Activated CD8-positive, alpha-beta memory T cell treated with anti-CD3 and anti-CD28 coated beads for 36 hours (primary cell): ENCODE results near the gene NFIL3. TPM values are rescaled to one million over a fixed set of nuclear protein-coding genes. Genes with fewer than 3 reads are reported as not detected.
"Not testable (repeated sequence)": the region's sequence is repeated elsewhere in the genome, so short reads cannot be mapped to it uniquely, and the experiment has no call there.

Experiments used
- CTCF ChIA-PET: fragments of 350-600 bp; sonication (Branson Sonifier 250); formaldehyde crosslinking; loops from one replicate; lab custom pipeline; 2021; ENCODE audit warnings: antibody characterized with exemption; lab: Charles Lee
- POLR2A ChIA-PET: fragments of 350-600 bp; sonication (Branson Sonifier 250); formaldehyde crosslinking; loops from one replicate; lab custom pipeline; 2021; ENCODE audit warnings: antibody characterized with exemption; lab: Charles Lee
- total RNA-seq, 2 experiments: library from RNA; stranded (reverse); gene quantifications; one replicate each; pipeline ENCODE4 v1.2.3, GENCODE V29; 2021

Gene NFIL3
- total RNA-seq, 2 experiments from 2014 or later = 70.1 to 72.4 TPM

GRCh38 chr9:91408475-91408874 lies 15.2 kb downstream of the NFIL3 start:
- ChIA-PET POLR2A (no interaction called here), CTCF (no interaction called here)

DNA sequence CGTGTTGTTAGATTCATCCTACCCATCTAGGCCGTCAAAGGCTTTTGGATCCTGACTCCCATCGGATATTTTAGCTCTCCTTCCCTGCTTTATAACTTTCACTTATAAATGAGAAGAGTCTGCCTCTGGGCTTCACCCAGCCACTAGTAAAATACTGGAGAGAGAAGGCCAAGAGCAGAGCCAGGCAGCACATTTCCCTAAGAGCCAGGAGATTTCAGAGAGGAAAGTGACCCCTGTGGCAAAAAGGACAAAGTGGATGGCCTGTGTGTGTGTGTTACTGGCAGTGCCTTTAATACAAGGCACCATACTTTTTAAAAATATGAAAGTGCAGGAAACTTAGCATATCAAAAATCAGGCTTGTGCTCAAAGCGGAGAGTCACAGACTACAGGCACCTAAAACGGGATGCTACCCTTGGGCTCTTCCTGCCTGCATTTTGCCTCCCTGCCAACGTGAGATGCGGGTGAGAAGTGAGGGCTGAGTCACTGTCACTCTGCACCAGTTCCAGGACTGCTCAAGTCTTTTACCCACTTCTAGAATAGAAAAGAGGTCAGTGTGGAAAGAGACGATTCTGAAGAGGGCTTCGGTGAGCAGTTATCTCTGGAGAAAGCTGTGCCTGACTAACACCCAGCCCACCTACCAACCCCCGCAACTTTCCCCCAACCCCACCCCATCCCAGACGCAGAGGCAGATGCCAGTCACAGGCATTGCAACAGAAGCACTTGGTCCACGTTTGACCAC lies 15.9 kb downstream of the NFIL3 start:
- ChIA-PET POLR2A (no interaction called here), CTCF (interaction anchor here (0.7 kb wide), 1 partner anchor 10 kb away, joined by 3 read pairs; no protein-coding TSS in a partner anchor)

DNA sequence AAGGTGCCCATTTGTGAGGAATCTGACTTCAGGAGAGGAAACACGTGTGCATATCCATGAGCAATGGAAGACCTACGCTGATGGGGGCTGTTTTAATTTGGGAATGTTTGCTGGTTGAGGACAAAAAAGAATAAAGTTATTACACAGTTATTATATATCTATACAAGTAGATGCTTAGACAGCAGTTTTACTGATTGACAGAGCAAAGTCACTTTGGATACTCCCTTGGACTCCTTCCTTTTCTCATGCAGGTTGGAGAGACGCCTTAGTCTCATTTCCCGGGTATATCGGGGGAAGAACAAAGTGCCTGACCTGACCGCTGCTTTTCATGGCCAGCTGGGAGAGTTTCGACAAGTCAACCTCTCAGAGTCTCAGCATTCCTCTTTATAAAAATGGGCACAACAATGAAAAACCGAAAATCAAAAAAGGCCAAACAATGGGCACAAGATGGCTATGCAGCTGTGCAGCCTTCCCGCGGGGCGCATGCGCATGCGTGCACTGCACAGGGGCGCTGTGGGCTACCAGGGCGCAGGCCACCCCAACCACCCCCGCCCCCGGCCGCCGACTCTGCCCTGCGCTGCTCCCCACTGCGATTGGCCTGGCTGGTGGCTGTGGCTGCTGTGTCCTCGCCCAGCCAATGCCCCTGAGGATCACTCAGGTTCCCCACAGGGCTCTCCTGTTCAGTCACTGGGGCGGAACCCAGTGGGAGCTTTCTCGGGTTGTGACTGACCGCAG lies 18.1 kb downstream of the NFIL3 start:
- ChIA-PET POLR2A (no interaction called here), CTCF (interaction anchor here (0.6 kb wide), 2 partner anchors 152 to 238 kb away, joined by 3 to 4 read pairs; no protein-coding TSS in a partner anchor)

DNA sequence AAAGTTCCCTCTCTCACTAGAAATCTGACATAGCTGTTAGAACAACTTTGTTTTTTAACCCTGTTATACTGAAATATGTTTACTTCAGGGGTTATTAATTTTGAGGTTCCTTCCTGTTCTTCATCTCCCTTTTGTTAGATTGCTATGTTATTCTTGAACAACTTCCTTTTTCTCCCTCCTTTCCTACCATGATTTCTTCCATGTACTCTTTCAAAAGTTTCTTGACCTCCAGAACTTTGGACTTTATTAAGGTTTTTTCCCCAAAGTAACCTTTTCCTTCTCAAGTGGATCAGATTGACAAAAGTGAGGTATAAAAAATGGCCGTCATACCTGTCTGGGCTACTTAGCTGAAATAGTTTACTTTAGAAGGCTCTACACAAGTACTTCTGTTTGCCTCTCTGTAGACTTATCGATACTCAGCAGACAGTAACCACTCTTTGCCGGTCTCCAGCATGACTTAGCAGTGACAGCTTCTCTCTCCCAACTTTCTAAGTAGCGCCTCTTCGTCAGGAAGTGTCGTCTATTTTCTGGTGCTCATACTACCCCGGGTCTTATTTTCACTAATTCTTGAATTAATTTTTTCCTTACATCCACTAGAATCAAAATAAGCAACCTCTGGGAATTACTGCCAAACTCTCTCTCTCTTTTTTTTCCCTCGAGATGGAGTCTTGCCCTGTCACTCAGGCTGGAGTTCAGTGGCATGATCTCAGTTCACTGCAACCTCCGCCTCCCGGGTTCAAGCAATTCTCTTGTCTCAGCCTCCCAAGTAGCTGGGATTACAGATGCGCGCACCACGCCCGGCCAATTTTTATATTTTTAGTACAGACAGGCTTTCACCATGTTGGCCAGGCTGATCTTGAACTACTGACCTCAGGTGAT lies 19.7 kb downstream of the NFIL3 start:
- CTCF ChIA-PET = no interaction called here
- POLR2A ChIA-PET = no interaction called here

DNA sequence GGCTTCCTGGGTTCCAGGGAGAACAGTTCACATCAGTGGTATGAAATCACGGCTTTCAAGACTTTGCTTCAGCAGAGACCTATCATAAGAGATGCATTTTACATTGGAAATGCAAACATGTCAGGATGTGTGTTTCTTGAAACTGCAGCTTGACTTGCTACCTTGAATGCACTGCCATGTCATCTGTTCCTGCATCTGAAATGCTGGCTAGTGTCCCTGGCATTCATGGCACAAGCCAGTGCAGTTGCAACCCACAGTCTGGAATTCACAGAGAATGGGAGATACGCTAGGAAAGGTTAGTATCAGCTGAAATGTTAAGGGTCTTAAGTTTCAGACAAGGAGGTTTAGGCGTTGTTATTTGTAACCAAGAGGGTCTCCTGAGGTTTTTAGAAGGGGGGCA lies 24.7 kb downstream of the NFIL3 start:
- ChIA-PET POLR2A (no interaction called here), CTCF (no interaction called here)

GRCh38 chr9:91395553-91396471 lies 27.8 kb downstream of the NFIL3 start:
- CTCF ChIA-PET = interaction anchor here (1.1 to 1.7 kb wide), 2 partner anchors 20 to 33 kb away, joined by 3 to 8 read pairs; no protein-coding TSS in a partner anchor
- POLR2A ChIA-PET = interaction anchor here (0.6 kb wide), 1 partner anchor 296 kb away, joined by 5 read pairs; no protein-coding TSS in a partner anchor

- ChIA-PET POLR2A (interaction anchor here (0.6 kb wide), 1 partner anchor 295 kb away, joined by 5 read pairs; no protein-coding TSS in a partner anchor), CTCF (no interaction called here)
Observed at GRCh38 chr9:91395106-91395552, 28.5 kb downstream of the NFIL3 start.

GRCh38 chr9:91393826-91394225 lies 29.8 kb downstream of the NFIL3 start:
- CTCF ChIA-PET = interaction anchor here (1.4 kb wide), 1 partner anchor 35 kb away, joined by 4 read pairs; no protein-coding TSS in a partner anchor

DNA sequence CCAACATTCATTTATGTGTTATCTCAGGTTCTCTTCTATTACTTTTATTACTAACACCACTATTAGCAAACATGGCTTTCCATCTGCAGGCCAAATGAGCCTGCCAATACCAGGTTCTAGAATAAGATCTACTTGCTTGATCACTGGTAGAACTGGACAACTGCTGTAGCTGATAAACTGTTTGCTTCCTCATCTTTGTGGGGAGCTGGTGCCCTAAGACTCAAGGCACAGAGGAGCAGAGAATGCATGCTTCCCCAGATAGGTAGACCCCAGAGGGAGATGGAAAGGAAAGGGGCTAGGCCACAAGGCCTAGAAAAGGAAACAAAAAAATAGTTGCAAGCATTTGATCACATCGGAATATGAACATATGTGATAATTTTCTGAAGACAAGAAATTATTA lies 31.2 kb downstream of the NFIL3 start:
- ChIA-PET CTCF (interaction anchor here (1.4 kb wide), 1 partner anchor 34 kb away, joined by 4 read pairs; no protein-coding TSS in a partner anchor), POLR2A (no interaction called here)

More at GRCh38 chr9:91393826-91394225, 29.8 kb downstream of the NFIL3 start:
- POLR2A ChIA-PET = no interaction called here

DNA sequence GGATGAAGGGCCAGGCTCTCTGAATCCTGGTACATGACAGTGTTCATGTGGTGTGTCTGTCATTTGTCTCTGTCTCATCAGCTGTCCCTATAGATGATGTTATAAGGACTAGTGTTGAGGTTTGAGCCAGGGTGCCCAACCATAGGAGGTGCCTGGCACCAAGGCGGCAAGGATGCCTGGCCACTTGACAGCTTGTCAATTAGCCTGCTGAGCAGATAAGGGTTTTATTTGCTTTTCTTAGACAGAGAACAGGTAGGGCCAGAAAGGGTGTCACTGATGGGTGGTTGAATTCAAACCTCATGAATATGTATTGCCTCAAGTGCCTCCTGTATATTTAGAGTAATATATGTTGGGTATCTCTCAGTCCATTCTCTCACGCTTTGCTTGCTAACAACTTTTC lies 31.8 kb downstream of the NFIL3 start:
- ChIA-PET CTCF (no interaction called here), POLR2A (no interaction called here)

DNA sequence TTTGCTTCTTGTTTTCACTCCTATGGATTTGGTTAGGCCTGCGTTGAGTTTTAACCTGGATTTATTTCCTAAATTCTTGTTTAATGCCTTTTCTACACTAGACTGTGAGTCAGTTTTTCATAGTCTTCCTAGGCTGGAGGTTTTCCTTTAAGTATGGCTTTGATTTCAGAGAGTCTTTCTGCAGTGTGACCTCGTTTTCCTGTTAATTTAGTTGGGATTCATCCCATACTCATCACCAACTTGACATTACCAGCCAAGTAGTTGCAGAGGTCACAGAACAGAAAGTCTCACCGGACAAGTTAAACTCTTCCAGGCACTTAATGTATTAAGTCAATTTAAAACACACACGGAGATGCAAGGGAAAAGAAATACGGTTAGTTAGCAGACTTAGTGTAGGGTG lies 32.2 kb downstream of the NFIL3 start:
- ChIA-PET CTCF (no interaction called here), POLR2A (no interaction called here)

- POLR2A ChIA-PET, CTCF ChIA-PET: not testable (repeated sequence)
Observed at GRCh38 chr9:91389686-91390085, 33.9 kb downstream of the NFIL3 start.

- POLR2A ChIA-PET = no interaction called here
- CTCF ChIA-PET = no interaction called here
Observed at GRCh38 chr9:91386765-91387164, 36.9 kb downstream of the NFIL3 start.

GRCh38 chr9:91384954-91385353 lies 38.7 kb downstream of the NFIL3 start:
- ChIA-PET POLR2A (no interaction called here), CTCF (interaction anchor here (0.7 kb wide), 1 partner anchor 165 kb away, joined by 3 read pairs; no protein-coding TSS in a partner anchor)

GRCh38 chr9:91383577-91383976 lies 40.1 kb downstream of the NFIL3 start:
- CTCF ChIA-PET = no interaction called here
- POLR2A ChIA-PET = no interaction called here

- ChIA-PET POLR2A (no interaction called here), CTCF (no interaction called here)
Observed at GRCh38 chr9:91382298-91382697, 41.3 kb downstream of the NFIL3 start.

GRCh38 chr9:91379426-91379825 lies 44.2 kb downstream of the NFIL3 start:
- CTCF ChIA-PET = no interaction called here
- POLR2A ChIA-PET = no interaction called here

DNA sequence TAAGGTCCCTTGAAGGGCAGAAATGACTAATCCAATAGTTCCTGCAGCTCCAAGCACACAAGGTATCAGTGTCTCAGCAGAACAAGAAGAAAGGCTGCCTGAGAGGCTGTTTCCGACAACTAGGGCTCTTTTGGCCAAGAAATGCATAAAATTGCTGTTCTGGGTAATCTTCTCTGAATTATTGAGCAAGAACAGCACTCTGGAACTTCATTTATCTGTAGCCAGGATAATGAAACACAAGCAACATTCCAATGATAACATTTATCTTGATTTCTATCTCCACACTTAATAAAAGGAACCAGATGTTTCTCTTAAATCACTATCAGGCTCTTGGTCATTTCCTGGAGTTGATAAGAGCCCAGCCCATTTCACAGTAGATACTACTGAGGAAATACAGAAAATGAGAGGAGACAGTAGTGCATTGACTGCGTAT lies 44.9 kb downstream of the NFIL3 start:
- ChIA-PET CTCF (no interaction called here), POLR2A (no interaction called here)
